Lung (tissue), 4 donors: Measurements from ENCODE around the gene SULT6B1. TPM values are rescaled to one million over a fixed set of nuclear protein-coding genes. Genes with fewer than 3 reads are reported as not detected.

Experiments
- polyA plus RNA-seq, 2 donors: library from polyadenylated mRNA; stranded (reverse); fragments of 200-250 nt; gene quantifications; one replicate each; pipeline ENCODE4 v1.2.1, GENCODE V29; 2013
- total RNA-seq, 2 donors: library from RNA; depleted of rRNA in 1 of 2; stranded (reverse); fragments of >200 nt in 1 of 2; gene quantifications; one replicate each; pipeline ENCODE4 v1.2.1, GENCODE V29; 2014 to 2021
- donor health status: Bipolar disorder and iron deficiency.
- donor health status: healthy.
- donor health status: DM: yes; HTN: yes; CAD: no.

Gene SULT6B1
- total and polyA plus RNA-seq, 4 donors = not detected

Other genes starting within 250 kb of the SULT6B1 start
- 10 to 100 TPM; 24.5 to 35.9 TPM for gene STRN, start 222.1 kb downstream of the SULT6B1 start, total RNA-seq
- gene STRN, start 222.1 kb downstream of the SULT6B1 start, polyA plus RNA-seq = 1 to 10 TPM; 3.7 to 6.9 TPM
- gene HEATR5B, start 104.3 kb downstream of the SULT6B1 start, total RNA-seq = 10 to 100 TPM; 25.1 to 54.9 TPM
- 1 to 10 TPM; 6.5 to 7.1 TPM for gene HEATR5B, start 104.3 kb downstream of the SULT6B1 start, polyA plus RNA-seq
- 1 to 10 TPM; 7.7 to 7.8 TPM for gene GPATCH11, start 104.2 kb downstream of the SULT6B1 start, total RNA-seq
- 1 to 10 TPM; 2.9 to 5.3 TPM for gene GPATCH11, start 104.2 kb downstream of the SULT6B1 start, polyA plus RNA-seq
- gene EIF2AK2, start 31.7 kb downstream of the SULT6B1 start, total RNA-seq = 10 to 100 TPM; 30.2 to 40.1 TPM
- gene EIF2AK2, start 31.7 kb downstream of the SULT6B1 start, polyA plus RNA-seq = 1 to 10 TPM; 7.5 to 9.5 TPM
- gene CEBPZOS, start 7.8 kb upstream of the SULT6B1 start, total RNA-seq = 10 to 100 TPM; 28.9 to 30.3 TPM
- 10 to 100 TPM; 19.5 to 59.4 TPM for gene CEBPZOS, start 7.8 kb upstream of the SULT6B1 start, polyA plus RNA-seq
- gene CEBPZ, start 42.9 kb upstream of the SULT6B1 start, total RNA-seq = 10 to 100 TPM; 36.7 to 51.3 TPM
- gene CEBPZ, start 42.9 kb upstream of the SULT6B1 start, polyA plus RNA-seq = 10 to 100 TPM; 38.6 to 66.7 TPM
- gene NDUFAF7, start 43.0 kb upstream of the SULT6B1 start, total RNA-seq = 10 to 100 TPM; 13.1 to 25.3 TPM
- 10 to 100 TPM in 1 of 2 donors, 1 to 10 TPM in 1; 9.2 to 16.4 TPM for gene NDUFAF7, start 43.0 kb upstream of the SULT6B1 start, polyA plus RNA-seq
- 10 to 100 TPM; 33.5 to 60.8 TPM for gene PRKD3, start 136.2 kb upstream of the SULT6B1 start, total RNA-seq
- gene PRKD3, start 136.2 kb upstream of the SULT6B1 start, polyA plus RNA-seq = 10 to 100 TPM in 1 of 2 donors, 1 to 10 TPM in 1; 6.4 to 11.6 TPM
- gene QPCT, start 156.0 kb upstream of the SULT6B1 start, total RNA-seq = 1 to 10 TPM; 5.8 to 9.1 TPM
- 10 to 100 TPM in 1 of 2 donors, 1 to 10 TPM in 1; 3.0 to 34.1 TPM for gene QPCT, start 156.0 kb upstream of the SULT6B1 start, polyA plus RNA-seq